ENCODE results near the gene OPN4.

DNA sequence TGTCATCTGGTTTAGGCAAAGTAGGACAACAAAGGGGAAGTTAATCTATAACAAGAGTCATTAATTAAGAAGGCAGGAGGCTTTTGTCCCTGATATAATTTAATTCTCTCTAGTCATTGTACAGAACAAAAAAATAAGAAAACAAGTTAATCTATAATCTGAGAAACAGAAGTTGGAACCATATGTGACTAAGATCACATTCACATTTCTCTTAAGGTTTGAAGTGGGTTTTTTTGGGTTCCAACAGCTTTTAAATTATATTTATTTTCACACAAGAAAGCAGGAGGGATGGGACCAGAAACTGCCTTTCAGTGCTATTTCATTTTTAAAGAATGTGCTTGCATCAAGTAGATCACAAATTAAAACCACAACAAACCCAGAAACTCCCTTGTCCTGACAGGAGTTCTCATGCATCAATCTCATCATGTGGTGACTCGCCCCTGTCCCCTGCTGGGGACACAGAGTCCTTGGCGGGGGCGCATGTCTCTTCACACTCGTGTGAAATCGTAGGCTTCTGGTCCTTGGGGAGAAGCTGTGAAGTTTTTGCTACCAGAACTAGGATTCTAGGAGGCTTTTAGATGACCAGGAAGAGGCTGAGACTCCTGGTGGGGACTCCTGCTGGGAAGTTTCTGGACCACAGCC is 10.1 kb upstream of the OPN4 start:
- TF ChIP-seq, protein P1, sequence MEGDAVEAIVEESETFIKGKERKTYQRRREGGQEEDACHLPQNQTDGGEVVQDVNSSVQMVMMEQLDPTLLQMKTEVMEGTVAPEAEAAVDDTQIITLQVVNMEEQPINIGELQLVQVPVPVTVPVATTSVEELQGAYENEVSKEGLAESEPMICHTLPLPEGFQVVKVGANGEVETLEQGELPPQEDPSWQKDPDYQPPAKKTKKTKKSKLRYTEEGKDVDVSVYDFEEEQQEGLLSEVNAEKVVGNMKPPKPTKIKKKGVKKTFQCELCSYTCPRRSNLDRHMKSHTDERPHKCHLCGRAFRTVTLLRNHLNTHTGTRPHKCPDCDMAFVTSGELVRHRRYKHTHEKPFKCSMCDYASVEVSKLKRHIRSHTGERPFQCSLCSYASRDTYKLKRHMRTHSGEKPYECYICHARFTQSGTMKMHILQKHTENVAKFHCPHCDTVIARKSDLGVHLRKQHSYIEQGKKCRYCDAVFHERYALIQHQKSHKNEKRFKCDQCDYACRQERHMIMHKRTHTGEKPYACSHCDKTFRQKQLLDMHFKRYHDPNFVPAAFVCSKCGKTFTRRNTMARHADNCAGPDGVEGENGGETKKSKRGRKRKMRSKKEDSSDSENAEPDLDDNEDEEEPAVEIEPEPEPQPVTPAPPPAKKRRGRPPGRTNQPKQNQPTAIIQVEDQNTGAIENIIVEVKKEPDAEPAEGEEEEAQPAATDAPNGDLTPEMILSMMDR (conservative IDR thresholded peaks at IDR 0.05; ENCODE audit: low read length) = peak; percentile 59
- no peak for TF ChIP-seq EZH2phosphoT487 (IDR thresholded peaks at IDR 0.05; ENCODE audit: borderline replicate concordance)
